GM23338 (cell line): ENCODE data around the gene SUSD3. TPM values are rescaled to one million over a fixed set of nuclear protein-coding genes. Genes with fewer than 3 reads are reported as not detected.

Source experiments
- ATAC-seq: fragments of 200-7000 bp; cut with Tn5 transposase; 3 replicates; pipeline ENCODE4 v1.9.1; 2020
- DNase-seq: peaks from one replicate; pipeline ENCODE4 v3.0.0-alpha.2; 2015; ENCODE audit warnings: low spot score
- H2AFZ ChIP-seq: fragments of 200-600 bp; sonication (generic); 2 replicates; pipeline ENCODE4 v1.8.0; 2016; ENCODE audit warnings: antibody characterized with exemption, mild to moderate bottlenecking, moderate library complexity
- H3F3A ChIP-seq: fragments of 200-600 bp; sonication (generic); replicated peaks from 2 replicates; pipeline ENCODE4 v1.8.0; 2017; ENCODE audit warnings: antibody characterized with exemption, mixed run types, low read depth
- H3K27ac ChIP-seq: fragments of 200-600 bp; sonication (generic); 2 replicates; pipeline ENCODE4 v1.6.1; 2016; ENCODE audit warnings: low read depth
- H3K27me3 ChIP-seq: fragments of 200-600 bp; sonication (generic); 2 replicates; pipeline ENCODE4 v1.8.0; 2016; ENCODE audit warnings: mild to moderate bottlenecking, mixed run types, moderate library complexity; ENCODE audit not compliant: insufficient read depth
- H3K36me3 ChIP-seq: fragments of 200-600 bp; sonication (generic); 2 replicates; pipeline ENCODE4 v1.8.0; 2016; ENCODE audit warnings: mild to moderate bottlenecking; ENCODE audit not compliant: insufficient read depth
- H3K4me1 ChIP-seq: fragments of 200-600 bp; sonication (generic); 2 replicates; pipeline ENCODE4 v1.8.0; 2016; ENCODE audit warnings: mild to moderate bottlenecking, moderate library complexity; ENCODE audit not compliant: insufficient read depth
- H3K4me2 ChIP-seq: fragments of 200-600 bp; sonication (generic); 2 replicates; pipeline ENCODE4 v1.7.1; 2017; ENCODE audit warnings: mixed run types
- H3K4me3 ChIP-seq: fragments of 200-600 bp; sonication (generic); 2 replicates; pipeline ENCODE4 v1.6.1; 2016; ENCODE audit warnings: mixed run types
- H3K79me2 ChIP-seq: fragments of 200-600 bp; sonication (generic); replicated peaks from 2 replicates; pipeline ENCODE4 v1.8.0; 2017; ENCODE audit warnings: mild to moderate bottlenecking; ENCODE audit not compliant: insufficient read depth
- H3K9me2 ChIP-seq: fragments of 200-600 bp; sonication (generic); 2 replicates; pipeline ENCODE4 v1.8.0; 2017; ENCODE audit not compliant: insufficient read depth
- H4K20me1 ChIP-seq: fragments of 200-600 bp; sonication (generic); replicated peaks from 2 replicates; pipeline ENCODE4 v1.8.0; 2017; ENCODE audit warnings: mild to moderate bottlenecking; ENCODE audit not compliant: insufficient read depth
- H3K27ac Mint-ChIP-seq: 2 replicates; pipeline ENCODE4 v1.8.0; 2020; ENCODE audit warnings: inconsistent platforms, mild to moderate bottlenecking, moderate library complexity, mixed read lengths
- H3K27me3 Mint-ChIP-seq: 3 replicates; pipeline ENCODE4 v1.8.0; 2022; ENCODE audit warnings: low read depth, mild to moderate bottlenecking, moderate library complexity, mixed read lengths, inconsistent platforms; ENCODE audit not compliant: insufficient read depth, poor library complexity
- H3K36me3 Mint-ChIP-seq: 3 replicates; pipeline ENCODE4 v1.8.0; 2021; ENCODE audit warnings: low read depth, mild to moderate bottlenecking, inconsistent platforms, moderate library complexity, mixed read lengths
- H3K4me1 Mint-ChIP-seq: 3 replicates; pipeline ENCODE4 v1.8.0; 2020; ENCODE audit warnings: mild to moderate bottlenecking, inconsistent platforms, mixed read lengths
- H3K4me3 Mint-ChIP-seq: 3 replicates; pipeline ENCODE4 v1.8.0; 2021; ENCODE audit warnings: moderate library complexity, mild to moderate bottlenecking, inconsistent platforms, mixed read lengths
- H3K9me3 Mint-ChIP-seq: 3 replicates; pipeline ENCODE4 v1.8.0; 2020; ENCODE audit warnings: moderate library complexity, mild to moderate bottlenecking, inconsistent platforms, mixed read lengths
- CREB1 ChIP-seq: fragments of 250-450 bp; sonication (Bioruptor Pico); IDR thresholded peaks from 2 replicates; pipeline ENCODE4 v1.5.0; 2020; ENCODE audit warnings: low read depth, mild to moderate bottlenecking, moderate library complexity
- EZH2 ChIP-seq: fragments of 200-600 bp; sonication (generic); IDR thresholded peaks from one replicate; pipeline ENCODE4 v1.8.0; 2017; ENCODE audit warnings: antibody characterized with exemption, mild to moderate bottlenecking, low read depth; ENCODE audit not compliant: unreplicated experiment
- EZH2phosphoT487 ChIP-seq: fragments of 200-600 bp; sonication (generic); IDR thresholded peaks from one replicate; pipeline ENCODE4 v1.8.1; 2018; ENCODE audit warnings: antibody characterized with exemption; ENCODE audit not compliant: unreplicated experiment
- JUNB ChIP-seq: IDR thresholded peaks from one replicate; pipeline ENCODE4 v1.6.1; 2016; ENCODE audit warnings: antibody characterized with exemption; ENCODE audit not compliant: unreplicated experiment
- NANOG ChIP-seq: IDR thresholded peaks from 2 replicates; pipeline ENCODE4 v1.6.1; 2016; ENCODE audit warnings: antibody characterized with exemption, borderline replicate concordance
- POLR2AphosphoS5 ChIP-seq: IDR thresholded peaks from 2 replicates; pipeline ENCODE4 v1.6.1; 2016; ENCODE audit warnings: antibody characterized with exemption, low read depth
- STAT1 ChIP-seq: IDR thresholded peaks from one replicate; pipeline ENCODE4 v1.6.1; 2016; ENCODE audit warnings: antibody characterized with exemption; ENCODE audit not compliant: unreplicated experiment
- ZNF114 ChIP-seq: fragments of 250-450 bp; sonication (Bioruptor Pico); IDR thresholded peaks from 2 replicates; pipeline ENCODE4 v1.5.0; 2020; ENCODE audit warnings: mild to moderate bottlenecking, moderate library complexity
- ZNF331 ChIP-seq: fragments of 250-450 bp; sonication (Bioruptor Pico); IDR thresholded peaks from 2 replicates; pipeline ENCODE4 v1.5.0; 2020; ENCODE audit warnings: low read depth, mild to moderate bottlenecking, moderate library complexity
- polyA plus RNA-seq: library from polyadenylated mRNA; unstranded; fragments of >200 nt; fragmentation: Nextera tagmentation; extraction: Ambion mirVana; gene quantifications from 2 replicates; pipeline ENCODE4 v1.2.1, GENCODE V29; 2016
- total RNA-seq: library from RNA; depleted of rRNA; stranded (reverse); fragments of >200 nt; shearing (Covaris generic); gene quantifications from 2 replicates; pipeline ENCODE4 v1.2.3, GENCODE V29; 2014
- TF ChIP-seq, protein P1 (sequence below), 2 experiments: fragments of 200-600 bp in 1 of 2; sonication (generic) in 1 of 2; conservative IDR thresholded peaks; 2 replicates each; pipeline versions ENCODE4 v1.5.1 to v1.6.1; 2016 to 2017; ENCODE audit warnings: antibody characterized with exemption in 2 of 2, low read depth in 2 of 2, mild to moderate bottlenecking in 2 of 2, moderate library complexity in 1 of 2
- TF ChIP-seq, protein P2 (sequence below): IDR thresholded peaks from 2 replicates; pipeline ENCODE4 v1.6.1; 2016; ENCODE audit warnings: antibody characterized with exemption
- TF ChIP-seq, protein P3 (sequence below): IDR thresholded peaks from one replicate; pipeline ENCODE4 v1.6.1; 2018; ENCODE audit warnings: antibody characterized with exemption; ENCODE audit not compliant: unreplicated experiment
- TF ChIP-seq, protein P4 (sequence below): fragments of 250-450 bp; sonication (Bioruptor Pico); IDR thresholded peaks from 2 replicates; pipeline ENCODE4 v1.5.0; 2020; ENCODE audit warnings: mild to moderate bottlenecking, moderate library complexity

SUSD3 gene
- total and polyA plus RNA-seq, 2 experiments from 2014 or later, result 6.9 to 20.1 TPM

DNA sequence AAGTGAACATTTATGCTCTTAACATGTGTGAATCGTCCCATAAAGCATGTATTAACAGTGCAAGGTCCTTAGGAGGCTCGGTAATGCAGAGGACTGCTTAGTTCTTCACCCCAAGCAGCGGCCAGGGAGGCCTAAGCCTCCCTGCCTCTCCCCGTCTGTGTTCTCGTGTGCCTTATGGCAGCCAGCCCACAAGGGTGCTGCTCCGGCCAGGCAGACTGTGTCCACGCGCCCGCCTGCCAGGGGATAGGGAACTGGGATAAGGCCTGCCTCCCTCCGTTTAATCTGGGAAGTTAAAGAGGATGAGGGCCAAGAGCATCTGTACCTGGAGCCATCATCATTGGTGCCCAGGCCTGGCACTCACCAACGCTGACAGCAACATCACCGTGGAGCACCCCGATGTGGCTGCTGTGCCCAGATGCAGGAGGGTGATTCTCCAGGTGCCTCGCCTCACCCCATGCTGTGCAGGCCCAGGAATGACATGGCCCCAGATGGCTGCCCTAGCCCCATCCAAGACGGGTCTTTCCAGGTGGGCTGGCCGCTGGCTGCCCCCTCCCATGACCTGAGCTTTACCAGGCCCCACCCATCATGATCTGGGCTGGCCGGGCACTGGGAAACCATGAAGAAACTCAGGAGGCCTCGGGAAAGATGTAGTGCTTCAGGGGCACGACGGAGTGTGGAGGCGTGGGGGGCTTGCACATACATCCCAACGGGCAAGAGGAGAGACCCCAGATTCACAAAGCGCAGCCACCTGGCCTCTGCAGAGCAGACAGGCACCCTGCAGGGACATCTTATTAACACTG lies 35.6 kb upstream of the SUSD3 start:
- Histone ChIP-seq H3K4me1 (peaks cover under 1% of the 10 kb centered on the region; the same call in 1 of the 2 replicates), H2AFZ (no peak overlapping the region), H3K4me3 (no peak overlapping the region), H3K27me3 (no peaks in the 10 kb centered on the region), H3K4me2 (no peak overlapping the region), H3K36me3 (no peaks in the 10 kb centered on the region), H3K9me2 (no peaks in the 10 kb centered on the region), H3K79me2 (no peaks in the 10 kb centered on the region), H4K20me1 (no peaks in the 10 kb centered on the region), H3F3A (no peaks in the 10 kb centered on the region), H3K27ac (no peak overlapping the region)
- Mint-ChIP-seq H3K36me3 (no peaks in the 10 kb centered on the region), H3K27ac (no peak overlapping the region), H3K9me3 (no peaks in the 10 kb centered on the region), H3K27me3 (peaks cover 5% of the 10 kb centered on the region), H3K4me1 (peaks cover 13% of the 10 kb centered on the region; the same call in 2 of the 3 replicates), H3K4me3 (no peak overlapping the region)
- DNase-seq, result no peak
- ATAC-seq, result no peak
- TF ChIP-seq ZNF114 (CRISPR knock-in tag) (no peak), EZH2phosphoT487 (no peak), POLR2AphosphoS5 (no peak), STAT1 (no peak), CREB1 (CRISPR knock-in tag) (no peak), JUNB (no peak), ZNF331 (CRISPR knock-in tag) (no peak), EZH2 (no peak), NANOG (no peak)
- TF ChIP-seq, protein P1, sequence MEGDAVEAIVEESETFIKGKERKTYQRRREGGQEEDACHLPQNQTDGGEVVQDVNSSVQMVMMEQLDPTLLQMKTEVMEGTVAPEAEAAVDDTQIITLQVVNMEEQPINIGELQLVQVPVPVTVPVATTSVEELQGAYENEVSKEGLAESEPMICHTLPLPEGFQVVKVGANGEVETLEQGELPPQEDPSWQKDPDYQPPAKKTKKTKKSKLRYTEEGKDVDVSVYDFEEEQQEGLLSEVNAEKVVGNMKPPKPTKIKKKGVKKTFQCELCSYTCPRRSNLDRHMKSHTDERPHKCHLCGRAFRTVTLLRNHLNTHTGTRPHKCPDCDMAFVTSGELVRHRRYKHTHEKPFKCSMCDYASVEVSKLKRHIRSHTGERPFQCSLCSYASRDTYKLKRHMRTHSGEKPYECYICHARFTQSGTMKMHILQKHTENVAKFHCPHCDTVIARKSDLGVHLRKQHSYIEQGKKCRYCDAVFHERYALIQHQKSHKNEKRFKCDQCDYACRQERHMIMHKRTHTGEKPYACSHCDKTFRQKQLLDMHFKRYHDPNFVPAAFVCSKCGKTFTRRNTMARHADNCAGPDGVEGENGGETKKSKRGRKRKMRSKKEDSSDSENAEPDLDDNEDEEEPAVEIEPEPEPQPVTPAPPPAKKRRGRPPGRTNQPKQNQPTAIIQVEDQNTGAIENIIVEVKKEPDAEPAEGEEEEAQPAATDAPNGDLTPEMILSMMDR (conservative IDR thresholded peaks at IDR 0.05; ENCODE audit: low read depth in 2 of 2), result no peak
- TF ChIP-seq, protein P2, sequence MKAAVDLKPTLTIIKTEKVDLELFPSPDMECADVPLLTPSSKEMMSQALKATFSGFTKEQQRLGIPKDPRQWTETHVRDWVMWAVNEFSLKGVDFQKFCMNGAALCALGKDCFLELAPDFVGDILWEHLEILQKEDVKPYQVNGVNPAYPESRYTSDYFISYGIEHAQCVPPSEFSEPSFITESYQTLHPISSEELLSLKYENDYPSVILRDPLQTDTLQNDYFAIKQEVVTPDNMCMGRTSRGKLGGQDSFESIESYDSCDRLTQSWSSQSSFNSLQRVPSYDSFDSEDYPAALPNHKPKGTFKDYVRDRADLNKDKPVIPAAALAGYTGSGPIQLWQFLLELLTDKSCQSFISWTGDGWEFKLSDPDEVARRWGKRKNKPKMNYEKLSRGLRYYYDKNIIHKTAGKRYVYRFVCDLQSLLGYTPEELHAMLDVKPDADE, result no peak
- TF ChIP-seq, protein P3, sequence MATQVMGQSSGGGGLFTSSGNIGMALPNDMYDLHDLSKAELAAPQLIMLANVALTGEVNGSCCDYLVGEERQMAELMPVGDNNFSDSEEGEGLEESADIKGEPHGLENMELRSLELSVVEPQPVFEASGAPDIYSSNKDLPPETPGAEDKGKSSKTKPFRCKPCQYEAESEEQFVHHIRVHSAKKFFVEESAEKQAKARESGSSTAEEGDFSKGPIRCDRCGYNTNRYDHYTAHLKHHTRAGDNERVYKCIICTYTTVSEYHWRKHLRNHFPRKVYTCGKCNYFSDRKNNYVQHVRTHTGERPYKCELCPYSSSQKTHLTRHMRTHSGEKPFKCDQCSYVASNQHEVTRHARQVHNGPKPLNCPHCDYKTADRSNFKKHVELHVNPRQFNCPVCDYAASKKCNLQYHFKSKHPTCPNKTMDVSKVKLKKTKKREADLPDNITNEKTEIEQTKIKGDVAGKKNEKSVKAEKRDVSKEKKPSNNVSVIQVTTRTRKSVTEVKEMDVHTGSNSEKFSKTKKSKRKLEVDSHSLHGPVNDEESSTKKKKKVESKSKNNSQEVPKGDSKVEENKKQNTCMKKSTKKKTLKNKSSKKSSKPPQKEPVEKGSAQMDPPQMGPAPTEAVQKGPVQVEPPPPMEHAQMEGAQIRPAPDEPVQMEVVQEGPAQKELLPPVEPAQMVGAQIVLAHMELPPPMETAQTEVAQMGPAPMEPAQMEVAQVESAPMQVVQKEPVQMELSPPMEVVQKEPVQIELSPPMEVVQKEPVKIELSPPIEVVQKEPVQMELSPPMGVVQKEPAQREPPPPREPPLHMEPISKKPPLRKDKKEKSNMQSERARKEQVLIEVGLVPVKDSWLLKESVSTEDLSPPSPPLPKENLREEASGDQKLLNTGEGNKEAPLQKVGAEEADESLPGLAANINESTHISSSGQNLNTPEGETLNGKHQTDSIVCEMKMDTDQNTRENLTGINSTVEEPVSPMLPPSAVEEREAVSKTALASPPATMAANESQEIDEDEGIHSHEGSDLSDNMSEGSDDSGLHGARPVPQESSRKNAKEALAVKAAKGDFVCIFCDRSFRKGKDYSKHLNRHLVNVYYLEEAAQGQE, result no peak
- TF ChIP-seq, protein P4, sequence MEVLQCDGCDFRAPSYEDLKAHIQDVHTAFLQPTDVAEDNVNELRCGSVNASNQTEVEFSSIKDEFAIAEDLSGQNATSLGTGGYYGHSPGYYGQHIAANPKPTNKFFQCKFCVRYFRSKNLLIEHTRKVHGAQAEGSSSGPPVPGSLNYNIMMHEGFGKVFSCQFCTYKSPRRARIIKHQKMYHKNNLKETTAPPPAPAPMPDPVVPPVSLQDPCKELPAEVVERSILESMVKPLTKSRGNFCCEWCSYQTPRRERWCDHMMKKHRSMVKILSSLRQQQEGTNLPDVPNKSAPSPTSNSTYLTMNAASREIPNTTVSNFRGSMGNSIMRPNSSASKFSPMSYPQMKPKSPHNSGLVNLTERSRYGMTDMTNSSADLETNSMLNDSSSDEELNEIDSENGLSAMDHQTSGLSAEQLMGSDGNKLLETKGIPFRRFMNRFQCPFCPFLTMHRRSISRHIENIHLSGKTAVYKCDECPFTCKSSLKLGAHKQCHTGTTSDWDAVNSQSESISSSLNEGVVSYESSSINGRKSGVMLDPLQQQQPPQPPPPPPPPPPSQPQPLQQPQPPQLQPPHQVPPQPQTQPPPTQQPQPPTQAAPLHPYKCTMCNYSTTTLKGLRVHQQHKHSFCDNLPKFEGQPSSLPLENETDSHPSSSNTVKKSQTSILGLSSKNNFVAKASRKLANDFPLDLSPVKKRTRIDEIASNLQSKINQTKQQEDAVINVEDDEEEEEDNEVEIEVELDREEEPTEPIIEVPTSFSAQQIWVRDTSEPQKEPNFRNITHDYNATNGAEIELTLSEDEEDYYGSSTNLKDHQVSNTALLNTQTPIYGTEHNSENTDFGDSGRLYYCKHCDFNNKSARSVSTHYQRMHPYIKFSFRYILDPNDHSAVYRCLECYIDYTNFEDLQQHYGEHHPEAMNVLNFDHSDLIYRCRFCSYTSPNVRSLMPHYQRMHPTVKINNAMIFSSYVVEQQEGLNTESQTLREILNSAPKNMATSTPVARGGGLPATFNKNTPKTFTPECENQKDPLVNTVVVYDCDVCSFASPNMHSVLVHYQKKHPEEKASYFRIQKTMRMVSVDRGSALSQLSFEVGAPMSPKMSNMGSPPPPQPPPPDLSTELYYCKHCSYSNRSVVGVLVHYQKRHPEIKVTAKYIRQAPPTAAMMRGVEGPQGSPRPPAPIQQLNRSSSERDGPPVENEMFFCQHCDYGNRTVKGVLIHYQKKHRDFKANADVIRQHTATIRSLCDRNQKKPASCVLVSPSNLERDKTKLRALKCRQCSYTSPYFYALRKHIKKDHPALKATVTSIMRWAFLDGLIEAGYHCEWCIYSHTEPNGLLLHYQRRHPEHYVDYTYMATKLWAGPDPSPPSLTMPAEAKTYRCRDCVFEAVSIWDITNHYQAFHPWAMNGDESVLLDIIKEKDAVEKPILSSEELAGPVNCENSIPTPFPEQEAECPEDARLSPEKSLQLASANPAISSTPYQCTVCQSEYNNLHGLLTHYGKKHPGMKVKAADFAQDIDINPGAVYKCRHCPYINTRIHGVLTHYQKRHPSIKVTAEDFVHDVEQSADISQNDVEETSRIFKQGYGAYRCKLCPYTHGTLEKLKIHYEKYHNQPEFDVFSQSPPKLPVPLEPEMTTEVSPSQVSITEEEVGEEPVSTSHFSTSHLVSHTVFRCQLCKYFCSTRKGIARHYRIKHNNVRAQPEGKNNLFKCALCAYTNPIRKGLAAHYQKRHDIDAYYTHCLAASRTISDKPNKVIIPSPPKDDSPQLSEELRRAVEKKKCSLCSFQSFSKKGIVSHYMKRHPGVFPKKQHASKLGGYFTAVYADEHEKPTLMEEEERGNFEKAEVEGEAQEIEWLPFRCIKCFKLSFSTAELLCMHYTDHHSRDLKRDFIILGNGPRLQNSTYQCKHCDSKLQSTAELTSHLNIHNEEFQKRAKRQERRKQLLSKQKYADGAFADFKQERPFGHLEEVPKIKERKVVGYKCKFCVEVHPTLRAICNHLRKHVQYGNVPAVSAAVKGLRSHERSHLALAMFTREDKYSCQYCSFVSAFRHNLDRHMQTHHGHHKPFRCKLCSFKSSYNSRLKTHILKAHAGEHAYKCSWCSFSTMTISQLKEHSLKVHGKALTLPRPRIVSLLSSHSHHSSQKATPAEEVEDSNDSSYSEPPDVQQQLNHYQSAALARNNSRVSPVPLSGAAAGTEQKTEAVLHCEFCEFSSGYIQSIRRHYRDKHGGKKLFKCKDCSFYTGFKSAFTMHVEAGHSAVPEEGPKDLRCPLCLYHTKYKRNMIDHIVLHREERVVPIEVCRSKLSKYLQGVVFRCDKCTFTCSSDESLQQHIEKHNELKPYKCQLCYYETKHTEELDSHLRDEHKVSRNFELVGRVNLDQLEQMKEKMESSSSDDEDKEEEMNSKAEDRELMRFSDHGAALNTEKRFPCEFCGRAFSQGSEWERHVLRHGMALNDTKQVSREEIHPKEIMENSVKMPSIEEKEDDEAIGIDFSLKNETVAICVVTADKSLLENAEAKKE (CRISPR knock-in tag), result no peak
